ENCODE data around the gene OR52J3.

OR52J3 gene

DNA sequence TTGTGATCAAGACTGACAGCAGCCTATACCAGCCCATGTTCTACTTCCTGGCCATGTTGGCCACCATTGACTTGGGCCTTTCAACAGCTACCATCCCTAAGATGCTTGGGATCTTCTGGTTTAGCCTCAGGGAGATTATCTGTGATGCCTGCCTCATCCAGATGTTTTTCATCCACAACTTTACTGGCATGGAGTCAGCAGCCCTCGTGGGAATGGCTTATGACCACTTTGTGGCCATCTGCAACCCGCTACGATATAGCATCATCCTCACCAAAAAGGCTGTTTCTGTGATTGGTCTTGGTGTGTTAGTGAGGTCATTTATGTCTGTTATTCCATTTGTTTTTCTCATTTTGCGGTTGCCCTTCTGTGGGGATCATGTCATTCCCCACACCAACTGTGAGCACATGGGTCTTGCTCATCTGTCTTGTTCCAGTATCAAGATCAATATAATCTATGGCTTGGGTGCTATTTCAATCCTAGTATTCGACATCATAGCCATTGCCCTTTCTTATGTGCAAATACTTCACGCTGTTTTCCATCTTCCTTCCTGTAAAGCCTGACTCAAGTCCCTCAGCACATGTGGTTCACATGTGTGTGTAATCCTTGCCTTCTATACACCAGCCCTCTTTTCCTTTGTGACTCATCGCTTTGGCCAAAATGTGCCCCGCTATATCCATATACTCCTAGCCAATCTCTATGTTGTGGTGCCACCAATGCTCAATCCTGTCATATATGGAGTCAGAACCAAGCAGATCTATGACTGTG is 46.7 kb downstream of the OR52J3 start:
- Histone ChIP-seq H3K27me3 (ENCODE audit: insufficient read depth, low read length, poor library complexity, severe bottlenecking) (no peaks in the 10 kb centered on the region), H3K4me2 (ENCODE audit: low read depth, low read length, poor library complexity, severe bottlenecking) (no peak overlapping the region), H3K4me3 (ENCODE audit: low read length, poor library complexity, severe bottlenecking) (no peak overlapping the region), H3K9ac (ENCODE audit: low read depth, low read length, poor library complexity, severe bottlenecking) (no peak overlapping the region), H3K79me2 (ENCODE audit: insufficient read depth, low read length) (no peaks in the 10 kb centered on the region), H3K36me3 (ENCODE audit: insufficient read depth, low read length) (no peaks in the 10 kb centered on the region), H3K4me1 (ENCODE audit: insufficient read depth, low read length, poor library complexity, severe bottlenecking) (no peaks in the 10 kb centered on the region), H4K20me1 (ENCODE audit: insufficient read depth, low read length, poor library complexity, severe bottlenecking) (no peaks in the 10 kb centered on the region), H3K9me3 (ENCODE audit: insufficient read depth, low read depth, low read length) (no peaks in the 10 kb centered on the region), H3K9me2 (replicated peaks; ENCODE audit: low read depth, low read length) (no peaks in the 10 kb centered on the region), H3F3A (ENCODE audit: low read depth) (no peaks in the 10 kb centered on the region), H2AFZ (ENCODE audit: low read length) (no peak overlapping the region)
- no peak for TF ChIP-seq EZH2phosphoT487 (IDR thresholded peaks at IDR 0.05; ENCODE audit: borderline replicate concordance)
- TF ChIP-seq, protein P1, sequence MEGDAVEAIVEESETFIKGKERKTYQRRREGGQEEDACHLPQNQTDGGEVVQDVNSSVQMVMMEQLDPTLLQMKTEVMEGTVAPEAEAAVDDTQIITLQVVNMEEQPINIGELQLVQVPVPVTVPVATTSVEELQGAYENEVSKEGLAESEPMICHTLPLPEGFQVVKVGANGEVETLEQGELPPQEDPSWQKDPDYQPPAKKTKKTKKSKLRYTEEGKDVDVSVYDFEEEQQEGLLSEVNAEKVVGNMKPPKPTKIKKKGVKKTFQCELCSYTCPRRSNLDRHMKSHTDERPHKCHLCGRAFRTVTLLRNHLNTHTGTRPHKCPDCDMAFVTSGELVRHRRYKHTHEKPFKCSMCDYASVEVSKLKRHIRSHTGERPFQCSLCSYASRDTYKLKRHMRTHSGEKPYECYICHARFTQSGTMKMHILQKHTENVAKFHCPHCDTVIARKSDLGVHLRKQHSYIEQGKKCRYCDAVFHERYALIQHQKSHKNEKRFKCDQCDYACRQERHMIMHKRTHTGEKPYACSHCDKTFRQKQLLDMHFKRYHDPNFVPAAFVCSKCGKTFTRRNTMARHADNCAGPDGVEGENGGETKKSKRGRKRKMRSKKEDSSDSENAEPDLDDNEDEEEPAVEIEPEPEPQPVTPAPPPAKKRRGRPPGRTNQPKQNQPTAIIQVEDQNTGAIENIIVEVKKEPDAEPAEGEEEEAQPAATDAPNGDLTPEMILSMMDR (conservative IDR thresholded peaks at IDR 0.05; ENCODE audit: low read length), result no peak

DNA sequence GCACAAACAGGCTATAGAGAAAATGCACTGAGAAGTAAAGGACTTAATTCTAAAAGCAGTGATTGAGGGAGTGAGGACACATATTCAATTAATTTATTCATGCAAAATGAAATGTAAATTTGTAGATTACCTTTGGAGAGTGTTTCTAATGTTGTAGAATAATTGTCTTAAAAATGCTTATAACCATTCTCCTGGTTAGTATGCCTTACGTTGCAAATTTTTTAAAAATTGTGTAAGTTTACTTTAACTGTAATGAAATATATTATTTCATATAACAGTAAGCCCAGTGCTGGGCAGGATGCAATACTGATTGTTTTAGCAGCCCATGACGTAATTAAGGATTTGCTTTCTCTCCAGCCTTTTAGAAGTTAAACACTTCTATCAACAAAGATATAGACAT is 49.7 kb downstream of the OR52J3 start:
- H3K4me2 ChIP-seq (ENCODE audit: low read depth, low read length, poor library complexity, severe bottlenecking), result no peak overlapping the region
- H3F3A ChIP-seq (ENCODE audit: low read depth), result no peaks in the 10 kb centered on the region
- no peak overlapping the region for H3K4me3 ChIP-seq (ENCODE audit: low read length, poor library complexity, severe bottlenecking)
- no peaks in the 10 kb centered on the region for H3K9me3 ChIP-seq (ENCODE audit: insufficient read depth, low read depth, low read length)
- TF ChIP-seq, protein P1 (conservative IDR thresholded peaks at IDR 0.05; ENCODE audit: low read length), result no peak
- H2AFZ ChIP-seq (ENCODE audit: low read length), result no peak overlapping the region
- no peaks in the 10 kb centered on the region for H3K9me2 ChIP-seq (replicated peaks; ENCODE audit: low read depth, low read length)
- H4K20me1 ChIP-seq (ENCODE audit: insufficient read depth, low read length, poor library complexity, severe bottlenecking), result no peaks in the 10 kb centered on the region
- H3K4me1 ChIP-seq (ENCODE audit: insufficient read depth, low read length, poor library complexity, severe bottlenecking), result no peaks in the 10 kb centered on the region
- H3K79me2 ChIP-seq (ENCODE audit: insufficient read depth, low read length), result no peaks in the 10 kb centered on the region
- H3K9ac ChIP-seq (ENCODE audit: low read depth, low read length, poor library complexity, severe bottlenecking), result no peak overlapping the region
- H3K27me3 ChIP-seq (ENCODE audit: insufficient read depth, low read length, poor library complexity, severe bottlenecking), result no peaks in the 10 kb centered on the region
- no peaks in the 10 kb centered on the region for H3K36me3 ChIP-seq (ENCODE audit: insufficient read depth, low read length)

All from Loucy (cell line).